Astrocyte (in vitro differentiated cells and primary cell): ENCODE measurements around the gene PLAGL2.

Experiments used
- EZH2 ChIP-seq: IDR thresholded peaks from 2 replicates; pipeline ENCODE4 v1.6.1; 2012; ENCODE audit warnings: mild to moderate bottlenecking, low read length, inconsistent platforms; ENCODE audit not compliant: insufficient read depth
- TF ChIP-seq, protein P1 (sequence below): IDR thresholded peaks from 2 replicates; pipeline ENCODE4 v1.5.1; 2011; ENCODE audit warnings: low read depth, mild to moderate bottlenecking, inconsistent platforms, low read length, moderate library complexity; ENCODE audit not compliant: insufficient read depth

DNA sequence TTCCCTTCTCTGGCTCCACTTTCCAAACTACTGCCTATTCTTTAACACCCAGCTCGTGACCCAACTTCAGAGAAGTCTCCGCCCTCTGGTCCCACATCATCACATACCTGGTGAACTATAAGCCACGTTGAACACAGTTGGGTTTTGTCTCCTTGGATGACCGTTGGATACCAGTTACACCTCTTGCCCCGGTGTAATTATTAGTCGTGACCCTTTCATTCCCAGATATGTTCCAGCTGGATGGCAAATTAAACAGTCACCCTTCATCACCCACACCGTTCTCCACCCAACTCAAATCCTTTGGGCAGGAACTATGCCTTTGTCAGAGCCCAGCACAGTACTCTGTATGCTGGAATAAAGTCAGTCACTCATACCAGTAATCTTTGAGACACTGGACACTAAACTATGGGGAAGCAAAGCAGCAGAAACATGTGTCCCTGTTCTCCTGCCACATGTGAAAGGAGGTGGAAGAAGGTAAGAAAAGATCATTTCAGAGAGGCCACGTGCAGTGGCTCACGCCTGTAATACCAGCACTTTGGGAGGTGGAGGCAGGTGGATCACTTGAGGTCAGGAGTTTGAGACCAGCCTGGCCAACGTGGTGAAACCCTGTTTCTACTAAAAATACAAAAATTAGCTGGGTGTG lies 22.5 kb downstream of the PLAGL2 start:
- TF ChIP-seq, protein P1, sequence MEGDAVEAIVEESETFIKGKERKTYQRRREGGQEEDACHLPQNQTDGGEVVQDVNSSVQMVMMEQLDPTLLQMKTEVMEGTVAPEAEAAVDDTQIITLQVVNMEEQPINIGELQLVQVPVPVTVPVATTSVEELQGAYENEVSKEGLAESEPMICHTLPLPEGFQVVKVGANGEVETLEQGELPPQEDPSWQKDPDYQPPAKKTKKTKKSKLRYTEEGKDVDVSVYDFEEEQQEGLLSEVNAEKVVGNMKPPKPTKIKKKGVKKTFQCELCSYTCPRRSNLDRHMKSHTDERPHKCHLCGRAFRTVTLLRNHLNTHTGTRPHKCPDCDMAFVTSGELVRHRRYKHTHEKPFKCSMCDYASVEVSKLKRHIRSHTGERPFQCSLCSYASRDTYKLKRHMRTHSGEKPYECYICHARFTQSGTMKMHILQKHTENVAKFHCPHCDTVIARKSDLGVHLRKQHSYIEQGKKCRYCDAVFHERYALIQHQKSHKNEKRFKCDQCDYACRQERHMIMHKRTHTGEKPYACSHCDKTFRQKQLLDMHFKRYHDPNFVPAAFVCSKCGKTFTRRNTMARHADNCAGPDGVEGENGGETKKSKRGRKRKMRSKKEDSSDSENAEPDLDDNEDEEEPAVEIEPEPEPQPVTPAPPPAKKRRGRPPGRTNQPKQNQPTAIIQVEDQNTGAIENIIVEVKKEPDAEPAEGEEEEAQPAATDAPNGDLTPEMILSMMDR, result no peak
- TF ChIP-seq EZH2, result no peak
